HG03460 (cell line): ENCODE measurements around the gene ZNF451.
A peak's percentile ranks its signal among the peaks of the same experiment; 100 is the strongest.
"Not testable (repeated sequence)": the region's sequence is repeated elsewhere in the genome, so short reads cannot be mapped to it uniquely, and the experiment has no call there.

Experiments used
- ATAC-seq: cut with Tn5 transposase; IDR thresholded peaks from one replicate; pipeline ENCODE4 v1.9.1; 2021; ENCODE audit not compliant: unreplicated experiment

ZNF451 gene

DNA sequence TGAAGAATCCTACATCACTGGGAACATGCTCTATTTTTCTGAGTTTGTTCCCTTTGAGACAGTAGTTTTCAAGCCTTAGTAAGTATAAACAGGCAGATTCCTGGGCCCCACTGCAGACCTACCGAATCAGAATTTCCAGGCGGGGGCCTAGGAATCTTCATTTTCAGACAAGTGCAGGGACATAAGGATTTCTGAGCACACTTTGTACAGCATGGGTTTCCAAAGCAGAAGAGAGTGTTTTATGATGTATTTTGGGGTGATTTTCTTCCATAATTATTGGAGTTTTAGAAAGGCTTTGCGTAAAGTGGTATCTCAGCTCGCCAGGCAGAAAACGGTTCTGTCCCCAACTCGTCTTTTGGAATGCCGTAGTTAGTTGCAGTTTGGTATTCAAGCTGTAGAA is 1.4 kb downstream of the ZNF451 start:
- ATAC-seq, result not testable (repeated sequence)

DNA sequence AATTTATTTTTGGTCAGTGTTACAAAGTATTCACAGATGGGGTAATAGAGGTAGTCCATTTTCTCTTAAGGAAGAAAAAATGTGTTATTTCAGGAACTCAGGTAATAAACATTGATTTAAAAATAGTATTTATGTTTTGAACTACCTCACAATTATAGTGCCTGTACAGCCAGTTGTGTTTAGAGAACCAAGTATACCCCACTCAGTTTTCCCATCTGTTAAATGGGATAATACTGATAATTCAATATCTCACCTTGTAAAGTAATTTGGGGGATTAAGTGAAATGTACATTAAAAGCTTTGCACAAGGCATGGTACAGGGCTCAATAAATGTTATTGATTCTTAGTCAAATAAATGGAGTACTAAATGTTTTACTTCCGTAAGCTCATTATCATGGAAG is 4.7 kb downstream of the ZNF451 start:
- no peak for ATAC-seq

DNA sequence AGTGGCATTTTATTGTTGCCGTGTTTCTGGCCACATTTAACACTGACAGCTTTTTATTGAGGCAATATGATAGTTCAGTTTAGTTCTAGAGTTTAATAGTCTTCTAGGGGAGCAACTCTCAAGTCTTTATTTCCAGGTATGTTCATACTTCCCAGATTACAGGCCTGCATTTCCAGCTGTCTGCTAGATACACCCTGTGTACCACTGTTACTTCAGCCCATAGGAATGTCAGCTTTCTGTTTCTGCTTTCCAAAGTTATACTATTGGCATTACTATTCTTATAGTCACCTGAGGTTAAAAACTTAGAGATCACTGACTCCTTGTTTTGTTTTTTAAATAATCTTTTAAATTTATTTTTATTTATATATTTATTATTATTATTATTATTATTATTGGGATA is 7.6 kb downstream of the ZNF451 start:
- no peak for ATAC-seq

GRCh38 chr6:57102976-57103375 is 13.0 kb downstream of the ZNF451 start:
- ATAC-seq, result no peak

- no peak for ATAC-seq
Measured at GRCh38 chr6:57104336-57104735, 14.3 kb downstream of the ZNF451 start.

- no peak for ATAC-seq
Measured at GRCh38 chr6:57106990-57107389, 17.0 kb downstream of the ZNF451 start.

DNA sequence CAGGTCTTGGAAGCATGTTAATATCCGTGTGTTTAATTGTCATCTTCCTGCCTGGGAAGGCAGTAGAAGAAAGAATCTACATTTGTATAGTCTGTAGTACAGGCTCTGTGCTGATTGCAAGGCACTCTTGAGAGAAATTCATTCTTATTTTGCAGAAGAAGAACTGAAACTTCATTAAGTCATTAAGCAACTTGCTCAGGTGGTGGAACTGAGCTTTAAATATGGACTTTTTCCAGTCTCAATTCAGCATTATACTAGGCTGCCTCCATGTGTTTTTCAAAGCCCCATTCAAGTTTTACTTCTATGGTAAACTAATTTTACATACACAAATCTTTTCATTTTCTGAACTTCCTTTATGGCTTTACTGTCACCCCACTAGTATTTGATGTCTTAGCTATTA is 18.7 kb downstream of the ZNF451 start:
- ATAC-seq, result peak; percentile 90

- no peak for ATAC-seq
Measured at GRCh38 chr6:57109880-57110279, 19.9 kb downstream of the ZNF451 start.

- no peak for ATAC-seq
Measured at GRCh38 chr6:57113105-57113504, 23.1 kb downstream of the ZNF451 start.

DNA sequence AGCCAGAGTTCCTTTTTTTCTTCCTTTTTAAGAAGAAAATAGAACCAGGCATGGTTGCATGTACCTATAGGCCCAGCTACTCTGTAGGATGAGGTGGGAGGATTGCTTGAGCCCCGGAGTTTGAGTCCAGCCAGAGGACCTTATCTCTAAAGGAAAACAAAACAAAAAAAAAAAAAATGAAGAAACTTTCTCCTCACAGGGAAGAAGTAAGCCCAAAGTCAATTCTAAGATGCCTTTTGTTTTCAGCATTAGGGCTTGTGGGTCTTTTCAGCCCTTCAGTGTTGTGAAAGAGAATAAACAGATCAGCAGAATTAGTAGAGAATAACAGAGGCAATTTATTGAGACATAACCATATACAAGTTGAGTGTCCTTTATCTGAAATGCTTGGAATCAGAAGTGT is 26.8 kb downstream of the ZNF451 start:
- no peak for ATAC-seq

DNA sequence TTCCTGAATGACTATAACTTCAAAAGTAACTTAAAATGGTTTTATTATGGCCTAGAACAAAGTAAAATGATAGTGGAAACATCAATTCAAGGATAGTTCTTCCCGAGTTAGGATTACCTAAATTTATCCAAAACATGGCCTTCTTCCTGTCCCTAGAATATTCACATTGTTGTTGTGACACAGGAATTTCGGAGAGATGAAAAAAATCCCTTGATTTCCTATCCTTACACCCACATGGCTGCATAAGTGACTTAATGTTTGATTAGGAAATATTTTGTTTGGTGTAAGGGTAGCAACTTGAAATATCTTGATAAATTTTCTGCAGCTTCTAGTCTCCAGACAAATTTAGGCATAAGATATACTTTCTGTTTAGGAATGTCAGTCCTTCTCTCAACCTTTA is 27.8 kb downstream of the ZNF451 start:
- ATAC-seq, result no peak

DNA sequence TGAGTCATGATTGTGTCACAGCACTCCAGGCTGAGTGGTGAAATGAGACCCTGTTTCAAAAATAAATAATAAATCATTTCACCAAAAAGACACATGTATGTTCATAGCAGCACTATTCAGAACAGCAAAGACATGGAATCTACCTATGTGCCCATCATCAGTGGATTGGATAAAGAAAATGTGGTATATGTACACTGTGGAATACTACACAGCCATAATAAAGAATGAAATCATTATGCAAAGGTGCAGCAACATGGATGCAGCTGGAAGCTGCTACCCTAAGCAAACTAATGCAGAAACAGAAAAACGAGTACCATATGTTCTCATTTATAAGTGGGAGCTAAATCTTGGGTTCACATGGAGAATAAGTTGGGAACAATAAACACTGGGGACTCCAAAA is 33.1 kb downstream of the ZNF451 start:
- no peak for ATAC-seq

DNA sequence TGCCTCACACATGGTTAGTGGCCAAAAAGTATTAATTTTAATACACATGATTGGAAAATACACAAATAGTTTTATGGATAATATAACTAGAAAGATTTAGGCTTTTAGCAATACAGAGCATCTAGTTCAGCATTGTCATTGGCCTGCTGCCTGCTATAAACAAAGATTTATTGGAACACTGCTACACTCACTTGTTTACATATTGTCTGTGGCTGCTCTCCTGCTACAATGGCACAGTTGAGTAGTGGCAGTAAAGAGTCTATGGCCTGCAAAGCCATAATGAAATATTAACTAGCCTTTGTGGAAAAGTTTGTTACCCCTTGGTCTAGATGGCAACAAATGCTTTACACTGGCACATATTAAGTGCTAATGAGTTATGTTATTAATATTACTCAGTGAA is 37.8 kb downstream of the ZNF451 start:
- ATAC-seq, result no peak

DNA sequence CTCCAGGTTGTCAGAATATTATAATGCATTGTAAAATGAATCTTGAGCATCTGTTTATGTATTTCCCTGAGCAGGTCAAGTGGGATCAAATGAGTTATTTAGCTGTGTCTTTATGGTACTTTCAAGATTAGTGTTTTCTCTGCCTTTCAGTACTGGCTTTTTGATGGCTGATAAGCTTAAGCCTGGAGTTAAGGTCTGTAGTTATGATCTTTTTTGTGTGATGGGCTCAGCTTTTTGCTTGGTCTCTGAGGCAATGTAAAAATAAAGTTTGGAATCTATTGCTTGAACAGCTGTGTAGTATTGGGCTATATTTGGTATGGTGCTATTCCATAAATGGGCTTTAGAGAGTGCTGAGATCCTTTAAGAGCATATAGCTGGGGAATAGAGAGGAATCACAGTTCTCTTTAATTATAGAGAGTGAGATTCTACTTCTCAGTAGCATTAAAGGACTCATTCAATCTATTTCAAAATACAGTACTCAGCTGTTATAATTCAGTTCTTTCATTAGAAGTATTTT is 40.7 kb downstream of the ZNF451 start:
- no peak for ATAC-seq

GRCh38 chr6:57134954-57135353 is 45.0 kb downstream of the ZNF451 start:
- no peak for ATAC-seq

DNA sequence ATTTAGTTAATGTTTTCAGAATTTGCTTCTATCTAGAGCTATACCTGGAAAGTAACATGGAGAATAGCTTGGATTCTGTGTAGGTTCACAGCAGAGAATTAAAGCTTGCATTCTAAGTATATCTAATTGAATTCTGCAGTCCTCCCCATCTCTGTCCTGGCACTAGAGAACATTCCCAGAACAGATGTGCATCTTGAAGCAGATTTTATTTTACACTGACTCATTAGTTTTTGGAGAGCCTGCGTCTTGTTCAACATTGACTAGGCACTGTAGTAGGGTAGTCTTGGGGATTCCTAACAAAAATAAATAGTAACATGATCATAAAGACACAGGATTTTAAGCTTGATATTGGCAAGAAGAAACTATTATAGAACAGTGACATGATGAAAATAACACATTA is 45.9 kb downstream of the ZNF451 start:
- ATAC-seq, result no peak

GRCh38 chr6:57137350-57137749 is 47.4 kb downstream of the ZNF451 start:
- no peak for ATAC-seq

DNA sequence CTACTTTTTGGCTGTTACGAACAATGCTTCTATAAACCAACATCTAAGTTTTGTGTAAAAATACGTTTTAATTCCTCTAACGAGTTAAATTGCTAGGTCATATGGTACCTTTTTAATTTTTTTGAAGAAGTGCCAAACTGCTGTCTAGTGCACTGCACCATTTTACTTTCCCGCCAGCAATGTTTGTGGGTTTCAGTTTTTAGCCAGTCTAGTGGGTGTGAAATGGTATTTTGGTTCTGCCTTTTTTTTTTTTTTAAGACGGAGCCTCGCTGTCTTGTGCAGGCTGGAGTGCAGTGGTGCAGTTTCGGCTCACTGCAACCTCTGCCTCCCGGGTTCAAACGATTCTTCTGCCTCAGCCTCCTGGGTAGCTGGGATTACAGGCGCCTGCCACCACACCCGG is 48.0 kb downstream of the ZNF451 start:
- ATAC-seq, result no peak

- no peak for ATAC-seq
Measured at GRCh38 chr6:57141451-57142177, 51.6 kb downstream of the ZNF451 start.

DNA sequence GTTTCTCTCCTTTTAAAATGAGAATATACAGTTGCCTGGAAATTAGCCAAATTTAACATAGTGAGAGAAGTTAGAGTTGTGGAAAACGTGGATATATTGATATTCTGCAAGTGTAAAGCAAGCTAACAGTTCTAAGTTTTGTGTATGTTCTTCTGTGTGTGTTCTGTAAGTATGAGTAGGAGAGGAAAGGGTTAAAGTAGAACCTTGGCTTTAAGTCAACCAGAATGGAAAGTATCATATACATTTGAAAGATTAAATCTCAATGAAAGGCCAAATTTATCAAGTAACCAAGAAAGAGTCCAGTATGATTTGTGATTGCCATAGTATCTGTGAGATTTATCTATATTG is 52.2 kb downstream of the ZNF451 start:
- ATAC-seq, result no peak

DNA sequence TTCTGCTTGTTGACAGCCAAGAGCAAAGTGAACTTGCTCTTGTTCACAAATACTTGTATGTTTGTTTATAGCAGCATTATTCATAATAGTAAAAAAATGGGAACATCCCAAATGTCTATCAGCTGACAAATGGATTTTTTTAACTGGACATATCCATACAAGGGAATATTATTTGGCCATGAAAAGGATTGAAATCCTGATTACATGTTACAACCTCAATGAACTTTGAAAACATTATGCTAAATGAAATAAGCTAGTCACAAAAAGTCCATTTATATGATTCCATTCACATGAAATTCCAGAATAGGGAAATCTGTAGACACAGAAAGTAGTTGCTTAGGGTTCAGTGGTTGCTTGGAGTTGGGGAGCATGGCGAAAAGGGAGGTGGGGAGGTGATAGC is 53.7 kb downstream of the ZNF451 start:
- no peak for ATAC-seq

DNA sequence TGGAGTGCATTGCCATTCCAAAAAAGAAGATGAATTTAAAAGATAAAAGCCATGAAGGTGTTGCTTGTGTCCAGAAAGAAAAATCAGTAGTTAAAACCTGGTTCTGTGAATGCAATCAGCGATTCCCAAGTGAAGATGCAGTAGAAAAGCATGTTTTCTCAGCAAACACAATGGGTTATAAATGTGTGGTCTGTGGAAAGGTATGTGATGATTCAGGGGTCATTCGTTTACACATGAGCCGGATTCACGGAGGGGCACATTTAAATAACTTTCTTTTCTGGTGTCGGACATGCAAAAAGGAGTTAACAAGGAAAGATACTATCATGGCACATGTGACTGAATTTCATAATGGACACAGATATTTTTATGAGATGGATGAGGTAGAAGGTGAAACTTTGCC is 57.4 kb downstream of the ZNF451 start:
- no peak for ATAC-seq
